Measurements from ENCODE around the gene SCIN.

The SCIN gene

DNA sequence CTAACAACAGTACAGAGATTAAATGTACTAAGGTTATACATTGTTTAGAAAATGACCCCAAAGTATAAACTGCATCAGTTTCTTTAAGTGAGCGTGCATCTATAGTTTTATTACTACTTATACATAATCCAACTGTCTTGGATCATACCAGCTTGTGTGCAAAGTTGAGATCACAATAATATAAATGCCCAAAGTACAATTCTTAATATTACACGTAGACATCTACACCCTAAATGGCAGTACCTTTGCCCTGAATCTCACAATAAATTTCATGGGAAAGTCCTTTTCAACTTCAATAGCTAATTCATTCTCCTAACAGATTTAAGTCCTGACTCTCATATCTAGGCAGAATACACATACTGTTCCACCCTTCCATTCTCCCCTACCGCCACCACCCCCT, 11.8 kb downstream of the SCIN start:
- no peak for TF ChIP-seq CTCF (conservative IDR thresholded peaks at IDR 0.05; ENCODE audit: low read depth, low read length)
- no peak overlapping the region for H3K4me3 ChIP-seq (ENCODE audit: low read depth, low read length)
- DNase-seq (ENCODE audit: low read depth): no peak

DNA sequence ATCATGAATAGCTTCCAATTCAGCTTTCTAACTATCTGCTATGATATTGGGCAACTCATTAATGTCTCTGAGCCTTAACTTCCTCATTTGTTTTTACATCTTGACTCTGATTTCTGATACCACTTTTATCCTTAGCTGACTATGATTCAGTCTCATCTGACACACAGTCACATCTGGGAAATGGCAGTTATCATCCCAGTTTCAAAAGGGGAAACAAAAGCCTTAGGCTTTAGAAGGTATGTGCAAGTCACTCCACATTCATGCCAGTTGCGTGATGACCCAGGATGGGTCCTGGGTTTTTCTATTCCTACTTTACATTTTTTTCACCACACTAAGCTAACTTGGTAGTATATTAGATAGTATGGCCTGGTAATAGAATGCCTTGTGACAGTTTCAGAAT, 12.7 kb downstream of the SCIN start:
- TF ChIP-seq CTCF (conservative IDR thresholded peaks at IDR 0.05; ENCODE audit: low read depth, low read length): no peak
- no peak overlapping the region for H3K4me3 ChIP-seq (ENCODE audit: low read depth, low read length)
- DNase-seq (ENCODE audit: low read depth): no peak

- DNase-seq (ENCODE audit: low read depth): no peak
- no peak overlapping the region for H3K4me3 ChIP-seq (ENCODE audit: low read depth, low read length)
- no peak for TF ChIP-seq CTCF (conservative IDR thresholded peaks at IDR 0.05; ENCODE audit: low read depth, low read length)
Observed at GRCh38 chr7:12583922-12584321, 13.4 kb downstream of the SCIN start.

- TF ChIP-seq CTCF (conservative IDR thresholded peaks at IDR 0.05; ENCODE audit: low read depth, low read length): no peak
- no peak overlapping the region for H3K4me3 ChIP-seq (ENCODE audit: low read depth, low read length)
- peak; percentile 9 for DNase-seq (ENCODE audit: low read depth)
Observed at GRCh38 chr7:12584930-12585329, 14.4 kb downstream of the SCIN start.

DNA sequence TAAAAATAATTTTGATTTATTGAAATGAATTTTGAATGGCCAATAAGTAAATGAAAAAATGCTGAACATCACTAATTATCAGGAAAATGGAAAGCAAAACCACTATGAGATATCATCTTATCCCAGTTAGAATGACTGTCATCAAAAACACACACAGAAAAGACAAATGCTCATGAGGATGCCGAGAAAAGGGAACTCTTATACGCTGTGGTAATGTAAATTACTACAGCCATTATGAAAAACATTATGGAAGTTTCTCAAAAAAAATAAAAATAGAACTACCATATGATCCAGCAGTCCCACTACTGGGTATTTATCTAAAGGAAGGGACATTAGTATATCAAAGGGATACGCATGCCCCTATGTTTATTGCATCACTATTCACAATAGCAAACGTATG, 15.8 kb downstream of the SCIN start:
- TF ChIP-seq CTCF (conservative IDR thresholded peaks at IDR 0.05; ENCODE audit: low read depth, low read length): no peak

GRCh38 chr7:12588259-12588904, 17.9 kb downstream of the SCIN start:
- no peak for DNase-seq (ENCODE audit: low read depth)
- TF ChIP-seq CTCF (conservative IDR thresholded peaks at IDR 0.05; ENCODE audit: low read depth, low read length): no peak
- no peak overlapping the region for H3K4me3 ChIP-seq (ENCODE audit: low read depth, low read length)

More for the DNA sequence above, 15.8 kb downstream of the SCIN start:
- no peak overlapping the region for H3K4me3 ChIP-seq (ENCODE audit: low read depth, low read length)
- no peak for DNase-seq (ENCODE audit: low read depth)

- no peak for TF ChIP-seq CTCF (conservative IDR thresholded peaks at IDR 0.05; ENCODE audit: low read depth, low read length)
Observed at GRCh38 chr7:12590559-12590958, 20.0 kb downstream of the SCIN start.

More at GRCh38 chr7:12590559-12590958, 20.0 kb downstream of the SCIN start:
- DNase-seq (ENCODE audit: low read depth): no peak
- no peak overlapping the region for H3K4me3 ChIP-seq (ENCODE audit: low read depth, low read length)
